ENCODE results near the gene ACSM4. TPM values are rescaled to one million over a fixed set of nuclear protein-coding genes. Genes with fewer than 3 reads are reported as not detected.

Gene ACSM4
- total RNA-seq (not detected), total RNA-seq (0 to 0.11 (median 0) reads per million in 172 experiments)
- polyA plus RNA-seq (2013, experiment 1 of 2), result not detected
- not detected for polyA plus RNA-seq (2013, experiment 2 of 2)

- TF ChIP-seq, protein P1, sequence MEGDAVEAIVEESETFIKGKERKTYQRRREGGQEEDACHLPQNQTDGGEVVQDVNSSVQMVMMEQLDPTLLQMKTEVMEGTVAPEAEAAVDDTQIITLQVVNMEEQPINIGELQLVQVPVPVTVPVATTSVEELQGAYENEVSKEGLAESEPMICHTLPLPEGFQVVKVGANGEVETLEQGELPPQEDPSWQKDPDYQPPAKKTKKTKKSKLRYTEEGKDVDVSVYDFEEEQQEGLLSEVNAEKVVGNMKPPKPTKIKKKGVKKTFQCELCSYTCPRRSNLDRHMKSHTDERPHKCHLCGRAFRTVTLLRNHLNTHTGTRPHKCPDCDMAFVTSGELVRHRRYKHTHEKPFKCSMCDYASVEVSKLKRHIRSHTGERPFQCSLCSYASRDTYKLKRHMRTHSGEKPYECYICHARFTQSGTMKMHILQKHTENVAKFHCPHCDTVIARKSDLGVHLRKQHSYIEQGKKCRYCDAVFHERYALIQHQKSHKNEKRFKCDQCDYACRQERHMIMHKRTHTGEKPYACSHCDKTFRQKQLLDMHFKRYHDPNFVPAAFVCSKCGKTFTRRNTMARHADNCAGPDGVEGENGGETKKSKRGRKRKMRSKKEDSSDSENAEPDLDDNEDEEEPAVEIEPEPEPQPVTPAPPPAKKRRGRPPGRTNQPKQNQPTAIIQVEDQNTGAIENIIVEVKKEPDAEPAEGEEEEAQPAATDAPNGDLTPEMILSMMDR (IDR thresholded peaks at IDR 0.05), result no peak
- no peaks in the 10 kb centered on the region for H3K4me1 Mint-ChIP-seq (ENCODE audit: low read depth)
- Histone ChIP-seq H3K4me1 (ENCODE audit: insufficient read depth, low read length) (no peaks in the 10 kb centered on the region), H3K9me3 (ENCODE audit: control insufficient read depth in 1 of 2, insufficient read depth in 1 of 2, low read length in 2 of 2) (no peaks in the 10 kb centered on the region), H3K27ac (ENCODE audit: low read depth in 1 of 2, low read length in 2 of 2) (no peak within 1 kb of the TSS), H3K27me3 (ENCODE audit: control insufficient read depth in 1 of 2, insufficient read depth in 2 of 2, low read length in 2 of 2) (peaks cover 0 to 4% of the 10 kb centered on the region in 2 experiments), H3K36me3 (ENCODE audit: insufficient read depth, low read length) (no peaks in the 10 kb centered on the region), H3K4me3 (ENCODE audit: low read length) (no peak within 1 kb of the TSS)
- no peak within 1 kb of the TSS for H3K27ac Mint-ChIP-seq
- no peak within 1 kb of the TSS for H3K4me3 Mint-ChIP-seq
- no peaks in the 10 kb centered on the region for H3K9me3 Mint-ChIP-seq
- ATAC-seq (ENCODE audit: poor library complexity) (no peak), DNase-seq (no peak)
- POLR2A ChIA-PET, result no interaction called here
- H3K36me3 Mint-ChIP-seq (ENCODE audit: low read depth), result no peaks in the 10 kb centered on the region
- CTCF ChIA-PET, result no interaction called here
- intact Hi-C loops (cut with DNase I, micrococcal nuclease), result no loop called here
- H3K27me3 Mint-ChIP-seq, result peaks cover 29% of the 10 kb centered on the region
These were observed at the start of gene ACSM4 for GRCh38 chr12:7303772-7304171. Gene ACSM4, plus strand, starts transcription at chr12:7304072. Its CDS starts 260 bp downstream, at chr12:7304332.

DNA sequence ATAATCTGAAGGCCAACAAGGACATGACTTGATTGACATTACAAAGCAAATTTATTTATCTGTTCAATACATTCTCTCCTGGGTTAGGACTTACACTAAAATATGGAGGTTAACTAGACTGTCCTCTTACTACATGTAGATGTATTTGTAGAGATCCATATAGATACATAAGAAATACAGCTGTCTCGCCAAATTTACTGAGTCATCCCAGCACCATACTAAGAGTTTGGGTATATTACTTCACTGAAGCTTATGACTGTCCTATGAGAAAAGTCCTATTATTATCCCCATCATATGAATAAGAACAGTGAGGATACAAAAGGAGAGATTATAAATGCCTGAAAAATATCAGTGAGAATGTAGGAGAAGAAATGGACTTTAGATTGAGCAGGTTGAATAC lies 44.8 kb upstream of the ACSM4 start:
- H3K9me3 ChIP-seq (ENCODE audit: control insufficient read depth in 1 of 2, insufficient read depth in 1 of 2, low read length in 2 of 2), result no peaks in the 10 kb centered on the region
- no peak overlapping the region for H3K27ac ChIP-seq (ENCODE audit: low read depth in 1 of 2, low read length in 2 of 2)
- peaks cover 9% of the 10 kb centered on the region for H3K27me3 Mint-ChIP-seq
- no peaks in the 10 kb centered on the region for H3K36me3 Mint-ChIP-seq (ENCODE audit: low read depth)
- no peak overlapping the region for H3K27ac Mint-ChIP-seq
- ATAC-seq (ENCODE audit: poor library complexity), result no peak
- intact Hi-C loops (cut with DNase I, micrococcal nuclease), result no loop called here
- H3K4me1 Mint-ChIP-seq (ENCODE audit: low read depth), result no peaks in the 10 kb centered on the region
- H3K9me3 Mint-ChIP-seq, result no peaks in the 10 kb centered on the region
- no peaks in the 10 kb centered on the region for H3K4me1 ChIP-seq (ENCODE audit: insufficient read depth, low read length)
- ChIA-PET CTCF (no interaction called here), POLR2A (no interaction called here)
- no peaks in the 10 kb centered on the region for H3K27me3 ChIP-seq (ENCODE audit: control insufficient read depth in 1 of 2, insufficient read depth in 2 of 2, low read length in 2 of 2)
- DNase-seq, result no peak
- H3K4me3 Mint-ChIP-seq, result no peak overlapping the region
- H3K4me3 ChIP-seq (ENCODE audit: low read length), result no peak overlapping the region
- TF ChIP-seq, protein P1 (IDR thresholded peaks at IDR 0.05), result no peak
- no peaks in the 10 kb centered on the region for H3K36me3 ChIP-seq (ENCODE audit: insufficient read depth, low read length)

DNA sequence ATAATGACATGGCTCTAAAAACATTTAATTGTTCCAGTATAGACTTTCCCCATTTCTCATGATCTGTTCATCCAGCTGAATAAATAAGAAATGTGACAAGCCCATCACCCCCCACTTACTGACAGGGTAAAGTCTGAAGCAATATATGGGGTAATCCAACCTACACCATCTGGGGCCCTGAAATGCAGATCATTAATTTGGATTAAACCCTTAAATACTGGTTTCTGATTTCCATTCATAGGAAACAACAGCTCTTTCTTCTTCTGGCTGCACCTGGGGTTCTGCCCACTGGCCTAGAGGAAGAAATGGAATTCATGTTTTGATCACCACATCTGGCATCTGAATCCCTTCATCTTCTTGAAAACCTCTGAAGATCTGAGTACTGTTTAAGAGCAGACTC lies 39.3 kb upstream of the ACSM4 start:
- ChIA-PET CTCF (no interaction called here), POLR2A (no interaction called here)
- TF ChIP-seq, protein P1 (IDR thresholded peaks at IDR 0.05), result no peak
- Mint-ChIP-seq H3K4me1 (ENCODE audit: low read depth) (no peaks in the 10 kb centered on the region), H3K36me3 (ENCODE audit: low read depth) (no peaks in the 10 kb centered on the region), H3K4me3 (no peak overlapping the region), H3K27me3 (peaks cover 8% of the 10 kb centered on the region), H3K27ac (no peak overlapping the region), H3K9me3 (no peaks in the 10 kb centered on the region)
- ATAC-seq (ENCODE audit: poor library complexity) (no peak), DNase-seq (no peak)
- no peak overlapping the region for H3K27ac ChIP-seq (ENCODE audit: low read depth in 1 of 2, low read length in 2 of 2)
- H3K36me3 ChIP-seq (ENCODE audit: insufficient read depth, low read length), result no peaks in the 10 kb centered on the region
- H3K4me3 ChIP-seq (ENCODE audit: low read length), result no peak overlapping the region
- H3K9me3 ChIP-seq (ENCODE audit: control insufficient read depth in 1 of 2, insufficient read depth in 1 of 2, low read length in 2 of 2), result no peaks in the 10 kb centered on the region
- intact Hi-C loops (cut with DNase I, micrococcal nuclease), result no loop called here
- H3K4me1 ChIP-seq (ENCODE audit: insufficient read depth, low read length), result no peaks in the 10 kb centered on the region
- H3K27me3 ChIP-seq (ENCODE audit: control insufficient read depth in 1 of 2, insufficient read depth in 2 of 2, low read length in 2 of 2), result no peaks in the 10 kb centered on the region

Measured in CD4-positive, alpha-beta T cell (primary cell).